Medulla oblongata (tissue), 1 donor: ENCODE results near the gene TAF11L9.
"Not testable (repeated sequence)": the region's sequence is repeated elsewhere in the genome, so short reads cannot be mapped to it uniquely, and the experiment has no call there.

Experiments used
- DNase-seq: peaks from one replicate; pipeline ENCODE4 v3.0.0-alpha.2; 2015; ENCODE audit errors: extremely low spot score

The TAF11L9 gene

DNA sequence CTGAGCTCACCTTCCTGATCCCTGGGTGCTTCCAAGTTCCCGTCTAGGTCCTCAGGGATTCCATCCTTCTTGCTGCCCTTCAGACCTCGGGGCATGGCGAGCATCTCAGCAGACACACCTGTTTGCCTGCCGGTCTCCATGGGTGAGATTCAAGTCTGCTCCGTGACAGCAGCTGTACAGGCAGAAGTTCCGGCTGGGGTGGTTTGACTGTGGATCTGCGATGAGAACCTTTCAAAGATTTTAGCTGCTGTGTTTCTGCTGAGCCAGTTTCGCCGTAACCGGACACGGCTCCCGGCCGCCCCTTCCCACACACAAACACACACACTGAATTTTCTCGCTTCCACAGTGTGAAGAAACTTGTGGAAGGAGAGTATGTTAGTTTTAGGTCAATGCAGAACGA lies at the start of gene TAF11L9:
Gene TAF11L9 (minus strand): TSS at position 140 of the 400 bp plus-strand sequence.
- DNase-seq = not testable (repeated sequence)

DNA sequence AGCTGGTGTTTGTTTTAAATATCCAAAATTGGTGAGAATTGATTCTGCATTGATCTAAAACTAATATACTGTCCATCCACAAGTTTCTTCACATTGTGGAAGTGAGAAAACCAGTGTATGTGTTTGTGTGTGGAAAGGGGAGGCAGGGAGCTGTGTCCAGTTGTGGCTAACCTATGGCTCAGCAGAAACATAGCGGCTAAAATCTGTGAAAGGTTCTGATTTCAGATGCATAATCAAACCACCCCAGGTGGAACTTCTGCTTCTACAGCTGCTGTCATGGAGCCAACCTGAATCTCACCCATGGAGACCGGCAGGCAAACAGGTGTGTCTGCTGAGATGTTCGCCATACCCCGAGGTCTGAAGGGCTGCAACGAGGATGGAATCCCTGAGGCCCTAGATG lies 40.0 kb upstream of the TAF11L9 start, which contains the start of gene TAF11L14:
Gene TAF11L14 (plus strand): TSS at position 301 of the 400 bp plus-strand sequence.
- no peak for DNase-seq

DNA sequence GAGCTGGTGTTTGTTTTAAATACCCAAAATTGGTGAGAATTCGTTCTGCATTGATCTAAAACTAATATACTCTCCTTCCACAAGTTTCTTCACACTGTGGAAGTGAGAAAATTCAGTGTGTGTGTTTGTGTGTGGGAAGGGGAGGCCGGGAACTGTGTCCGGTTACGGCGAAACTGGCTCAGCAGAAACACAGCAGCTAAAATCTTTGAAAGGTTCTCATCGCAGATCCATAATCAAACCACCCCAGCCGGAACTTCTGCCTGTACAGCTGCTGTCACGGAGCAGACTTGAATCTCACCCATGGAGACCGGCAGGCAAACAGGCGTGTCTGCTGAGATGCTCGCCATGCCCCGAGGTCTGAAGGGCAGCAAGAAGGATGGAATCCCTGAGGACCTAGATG lies 37.6 kb upstream of the TAF11L9 start, which contains the start of gene TAF11L13:
Gene TAF11L13 (plus strand): TSS at position 301 of the 400 bp plus-strand sequence.
- not testable (repeated sequence) for DNase-seq

DNA sequence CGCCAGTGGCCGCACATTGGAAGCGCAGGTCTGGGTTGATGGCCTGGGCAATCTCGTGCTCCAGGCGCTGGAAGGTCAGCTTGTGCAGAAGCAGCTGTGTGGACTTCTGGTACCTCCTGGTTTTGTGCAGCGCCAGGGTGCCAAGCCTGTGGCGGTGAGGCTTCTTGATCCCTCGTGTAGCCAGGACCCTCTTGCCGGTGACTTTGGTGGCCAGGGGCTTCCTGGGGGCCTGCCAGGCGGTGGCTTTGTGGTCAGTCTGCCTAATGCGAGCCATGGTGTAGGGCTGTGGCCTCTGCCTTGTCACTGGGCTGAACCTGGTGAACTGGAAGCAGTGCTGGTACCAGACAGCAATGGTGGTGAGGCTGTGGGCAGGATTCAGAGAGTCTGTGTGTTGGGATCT lies 31.5 kb upstream of the TAF11L9 start:
- no peak for DNase-seq

DNA sequence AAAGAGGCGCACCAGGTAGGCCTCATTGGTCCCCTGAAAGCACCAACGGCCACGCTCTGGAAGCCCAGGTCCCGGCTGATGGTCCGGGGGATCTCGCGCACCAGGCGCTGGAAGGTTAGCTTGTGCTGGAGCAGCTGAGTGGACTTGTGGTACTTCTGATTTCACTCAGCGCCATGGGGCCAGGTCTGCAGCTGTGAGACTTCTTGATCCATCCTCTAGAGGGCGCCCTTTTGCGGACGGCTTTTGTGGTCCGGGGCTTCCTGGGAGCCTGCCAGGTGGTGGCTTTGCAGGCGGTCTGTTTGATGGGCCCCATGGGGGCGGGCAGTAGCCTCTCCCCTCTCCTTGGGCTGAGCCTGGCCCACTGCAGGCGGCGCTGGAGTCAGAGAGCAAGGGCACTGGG lies 26.4 kb upstream of the TAF11L9 start:
- no peak for DNase-seq

DNA sequence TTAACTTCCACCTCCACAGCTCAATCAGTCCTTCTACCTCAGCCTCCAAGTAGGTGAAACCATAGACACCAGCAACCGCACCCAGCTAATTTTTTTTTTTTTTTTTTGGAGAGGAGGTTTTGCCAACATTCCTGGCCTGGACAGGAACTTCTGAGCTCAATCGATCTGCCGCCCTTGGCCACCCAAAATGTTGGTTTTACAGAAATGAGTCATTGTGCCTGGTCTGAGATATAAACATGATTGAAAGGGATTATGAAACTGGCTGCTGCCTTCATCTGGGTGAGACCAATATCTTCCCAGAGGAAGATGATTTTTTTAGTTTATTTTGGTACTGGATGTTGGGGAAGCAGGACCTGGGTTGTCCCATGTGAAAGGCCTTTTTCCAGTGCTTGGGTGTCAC lies 25.2 kb upstream of the TAF11L9 start:
- no peak for DNase-seq

DNA sequence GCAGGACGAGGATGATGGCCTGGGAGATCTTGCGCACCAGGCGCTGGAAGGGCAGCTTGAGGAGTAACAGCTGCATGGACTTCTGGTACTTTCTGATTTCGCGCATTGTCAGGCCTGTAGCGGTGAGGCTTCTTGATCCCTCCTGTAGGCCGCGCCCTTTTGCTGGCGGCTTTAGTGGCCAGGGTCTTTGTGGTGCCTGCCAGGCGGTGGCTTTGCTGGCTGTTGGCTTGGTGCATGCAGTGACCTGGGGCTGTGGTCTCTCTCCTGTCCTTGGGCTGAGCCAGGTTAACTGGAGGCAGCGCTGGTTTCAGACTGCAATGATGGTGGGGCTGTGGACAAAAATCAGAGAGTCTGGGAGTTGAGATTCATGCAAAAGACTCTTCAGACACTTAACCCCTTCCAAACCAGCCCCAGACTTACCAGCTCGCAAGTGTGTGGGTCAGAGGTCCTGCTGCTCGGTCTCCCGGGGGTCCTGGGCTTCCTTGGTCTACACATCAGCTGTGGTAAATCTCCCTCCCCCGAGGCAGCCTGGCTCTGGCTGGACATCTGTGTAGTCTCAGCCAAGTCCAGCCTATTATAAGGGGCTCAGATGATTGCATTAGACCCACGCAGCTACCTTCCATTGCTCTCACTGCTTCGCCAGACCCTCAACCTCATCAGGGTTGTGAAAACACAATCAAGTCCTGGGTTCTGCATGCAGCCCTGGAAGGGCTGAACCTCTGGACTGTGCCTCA lies 20.8 kb upstream of the TAF11L9 start:
- no peak for DNase-seq

DNA sequence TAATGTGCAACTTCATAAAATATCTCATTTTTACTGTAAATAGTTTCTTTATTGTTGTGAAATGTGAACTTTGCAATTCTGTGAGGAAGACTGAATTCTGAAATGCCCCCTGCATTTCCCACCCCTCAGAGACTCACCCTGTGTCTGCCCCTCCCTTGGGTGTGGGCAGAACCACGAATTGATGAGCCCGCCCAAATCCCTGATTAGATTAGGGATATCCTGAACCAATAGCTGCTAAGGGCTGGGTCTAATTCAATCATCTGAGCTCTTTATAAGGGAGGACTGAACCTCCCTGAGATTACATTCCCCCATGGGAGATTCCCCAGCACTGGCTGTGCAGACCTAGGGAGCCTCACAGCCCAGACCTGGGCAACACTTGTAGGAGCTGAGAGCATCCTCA lies 15.9 kb upstream of the TAF11L9 start, which contains the start of gene TAF11L12:
Gene TAF11L12 (plus strand): TSS at position 301 of the 400 bp plus-strand sequence.
- not testable (repeated sequence) for DNase-seq

DNA sequence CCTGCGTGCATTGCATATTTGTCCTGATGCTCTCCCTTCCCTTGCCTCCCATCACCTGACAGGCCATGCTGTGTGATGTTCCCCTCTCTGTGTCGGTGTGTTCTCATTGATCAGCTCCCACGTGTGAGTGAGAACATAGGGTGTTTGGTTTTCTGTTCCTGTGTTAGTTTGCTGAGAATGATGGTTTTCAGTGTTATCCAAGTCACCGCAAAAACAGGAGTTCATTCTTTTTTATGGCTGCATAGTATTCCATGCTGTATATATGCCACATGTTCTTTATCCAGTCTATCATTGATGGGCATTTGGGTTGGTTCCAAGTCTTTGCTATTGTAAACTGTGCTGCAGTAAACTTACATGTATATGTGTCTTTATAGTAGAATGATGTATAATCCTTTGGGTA lies 13.3 kb upstream of the TAF11L9 start:
- DNase-seq = not testable (repeated sequence)

DNA sequence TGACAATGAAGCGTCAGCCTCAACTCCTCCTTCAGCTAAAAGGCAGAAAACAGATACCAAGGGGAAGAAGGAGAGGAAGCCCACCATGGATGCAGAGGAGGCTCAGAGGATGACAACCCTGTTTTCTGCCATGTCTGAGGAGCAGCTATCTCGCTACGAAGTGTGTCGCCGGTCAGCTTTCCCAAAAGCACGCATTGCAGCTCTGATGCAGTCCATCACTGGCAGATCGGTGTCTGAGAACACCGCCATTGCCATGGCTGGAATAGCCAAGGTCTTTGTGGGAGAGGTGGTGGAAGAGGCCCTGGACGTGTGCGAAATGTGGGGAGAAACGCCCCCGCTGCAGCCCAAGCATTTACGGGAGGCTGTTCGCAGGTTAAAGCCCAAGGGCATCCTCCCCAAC lies 10.8 kb upstream of the TAF11L9 start:
- no peak for DNase-seq

DNA sequence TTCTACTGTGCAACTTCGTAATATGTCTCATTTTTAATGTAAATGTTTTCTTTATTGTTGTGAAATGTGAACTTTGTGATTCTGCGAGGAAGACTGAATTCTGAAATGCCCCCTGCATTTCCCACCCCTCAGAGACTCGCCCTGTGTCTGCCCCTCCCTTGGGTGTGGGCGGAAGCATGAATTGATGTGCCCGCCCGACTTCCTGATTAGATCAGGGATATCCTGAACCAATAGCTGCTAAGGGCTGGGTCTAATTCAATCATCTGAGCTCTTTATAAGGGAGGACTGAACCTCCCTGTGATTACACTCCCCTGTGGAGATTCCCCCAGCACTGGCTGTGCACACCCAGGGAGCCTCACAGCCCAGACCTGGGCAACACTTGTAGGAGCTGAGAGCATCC lies 9.7 kb upstream of the TAF11L9 start, which contains the start of gene TAF11L11:
Gene TAF11L11 (plus strand): TSS at position 304 of the 400 bp plus-strand sequence.
- DNase-seq = not testable (repeated sequence)

DNA sequence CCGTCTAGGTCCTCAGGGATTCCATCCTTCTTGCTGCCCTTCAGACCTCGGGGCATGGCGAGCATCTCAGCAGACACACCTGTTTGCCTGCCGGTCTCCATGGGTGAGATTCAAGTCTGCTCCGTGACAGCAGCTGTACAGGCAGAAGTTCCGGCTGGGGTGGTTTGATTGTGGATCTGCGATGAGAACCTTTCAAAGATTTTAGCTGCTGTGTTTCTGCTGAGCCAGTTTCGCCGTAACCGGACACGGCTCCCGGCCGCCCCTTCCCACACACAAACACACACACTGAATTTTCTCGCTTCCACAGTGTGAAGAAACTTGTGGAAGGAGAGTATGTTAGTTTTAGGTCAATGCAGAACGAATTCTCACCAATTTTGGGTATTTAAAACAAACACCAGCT lies 3.5 kb upstream of the TAF11L9 start, which contains the start of gene TAF11L10:
Gene TAF11L10 (minus strand): TSS at position 101 of the 400 bp plus-strand sequence.
- DNase-seq = not testable (repeated sequence)

DNA sequence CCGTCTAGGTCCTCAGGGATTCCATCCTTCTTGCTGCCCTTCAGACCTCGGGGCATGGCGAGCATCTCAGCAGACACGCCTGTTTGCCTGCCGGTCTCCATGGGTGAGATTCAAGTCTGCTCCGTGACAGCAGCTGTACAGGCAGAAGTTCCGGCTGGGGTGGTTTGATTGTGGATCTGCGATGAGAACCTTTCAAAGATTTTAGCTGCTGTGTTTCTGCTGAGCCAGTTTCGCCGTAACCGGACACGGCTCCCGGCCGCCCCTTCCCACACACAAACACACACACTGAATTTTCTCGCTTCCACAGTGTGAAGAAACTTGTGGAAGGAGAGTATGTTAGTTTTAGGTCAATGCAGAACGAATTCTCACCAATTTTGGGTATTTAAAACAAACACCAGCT lies 3.3 kb downstream of the TAF11L9 start, which contains the start of gene TAF11L8:
Gene TAF11L8 (minus strand): TSS at position 101 of the 400 bp plus-strand sequence.
- not testable (repeated sequence) for DNase-seq

DNA sequence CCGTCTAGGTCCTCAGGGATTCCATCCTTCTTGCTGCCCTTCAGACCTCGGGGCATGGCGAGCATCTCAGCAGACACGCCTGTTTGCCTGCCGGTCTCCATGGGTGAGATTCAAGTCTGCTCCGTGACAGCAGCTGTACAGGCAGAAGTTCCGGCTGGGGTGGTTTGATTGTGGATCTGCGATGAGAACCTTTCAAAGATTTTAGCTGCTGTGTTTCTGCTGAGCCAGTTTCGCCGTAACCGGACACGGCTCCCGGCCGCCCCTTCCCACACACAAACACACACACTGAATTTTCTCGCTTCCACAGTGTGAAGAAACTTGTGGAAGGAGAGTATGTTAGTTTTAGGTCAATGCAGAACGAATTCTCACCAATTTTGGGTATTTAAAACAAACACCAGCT lies 8.5 kb downstream of the TAF11L9 start, which contains the start of gene TAF11L7:
Gene TAF11L7 (minus strand): TSS at position 101 of the 400 bp plus-strand sequence.
- not testable (repeated sequence) for DNase-seq
